Thoracic aorta (tissue), 2 donors: ENCODE data around the gene NTRK2. TPM values are rescaled to one million over a fixed set of nuclear protein-coding genes. Genes with fewer than 3 reads are reported as not detected.

Source experiments
- ATAC-seq: fragments of 150-250 bp; one replicate; pipeline ENCODE4 v1.8.0; 2017; ENCODE audit warnings: low read depth; ENCODE audit not compliant: insufficient number of reproducible peaks, low FRiP score
- DNase-seq: peaks from one replicate; pipeline ENCODE4 v3.0.0-alpha.2; 2020; ENCODE audit warnings: low spot score
- H3K27ac ChIP-seq, 2 donors: fragments of 200-600 bp; sonication (generic); 1 replicate in 1 of 2; 2 replicates in 1 of 2; pipeline ENCODE4 v1.5.1; 2016; ENCODE audit warnings: mild to moderate bottlenecking in 2 of 2, moderate library complexity in 2 of 2
- H3K27me3 ChIP-seq: fragments of 200-600 bp; sonication (generic); replicated peaks from 2 replicates; pipeline ENCODE4 v1.6.0; 2016; ENCODE audit warnings: mild to moderate bottlenecking; ENCODE audit not compliant: insufficient read depth
- H3K36me3 ChIP-seq: fragments of 200-600 bp; sonication (generic); one replicate; pipeline ENCODE4 v1.5.1; 2016
- H3K4me1 ChIP-seq, 2 donors: fragments of 200-600 bp; sonication (generic); 1 replicate in 1 of 2; 2 replicates in 1 of 2; pipeline versions ENCODE4 v1.5.1 to v1.6.0; 2016; ENCODE audit warnings: low read depth in 2 of 2, mild to moderate bottlenecking in 1 of 2; ENCODE audit not compliant: control insufficient read depth in 1 of 2
- H3K4me3 ChIP-seq: fragments of 200-600 bp; sonication (generic); 2 replicates; pipeline ENCODE4 v1.5.1; 2016; ENCODE audit warnings: mild to moderate bottlenecking
- H3K9me3 ChIP-seq: fragments of 200-600 bp; sonication (generic); 2 replicates; pipeline ENCODE4 v1.5.1; 2016
- CTCF ChIP-seq: fragments of 200-600 bp; sonication (generic); IDR thresholded peaks from one replicate; pipeline ENCODE4 v1.5.1; 2019; ENCODE audit warnings: antibody characterized with exemption
- total RNA-seq, 2 donors: library from RNA; depleted of rRNA; stranded (reverse); fragments of >200 nt; gene quantifications; one replicate each; pipeline versions ENCODE4 v1.1.0 to v1.2.3, GENCODE V29; 2016

NTRK2 gene
- total RNA-seq, 2 donors from 2014 or later: 12.6 to 27.9 TPM

DNA sequence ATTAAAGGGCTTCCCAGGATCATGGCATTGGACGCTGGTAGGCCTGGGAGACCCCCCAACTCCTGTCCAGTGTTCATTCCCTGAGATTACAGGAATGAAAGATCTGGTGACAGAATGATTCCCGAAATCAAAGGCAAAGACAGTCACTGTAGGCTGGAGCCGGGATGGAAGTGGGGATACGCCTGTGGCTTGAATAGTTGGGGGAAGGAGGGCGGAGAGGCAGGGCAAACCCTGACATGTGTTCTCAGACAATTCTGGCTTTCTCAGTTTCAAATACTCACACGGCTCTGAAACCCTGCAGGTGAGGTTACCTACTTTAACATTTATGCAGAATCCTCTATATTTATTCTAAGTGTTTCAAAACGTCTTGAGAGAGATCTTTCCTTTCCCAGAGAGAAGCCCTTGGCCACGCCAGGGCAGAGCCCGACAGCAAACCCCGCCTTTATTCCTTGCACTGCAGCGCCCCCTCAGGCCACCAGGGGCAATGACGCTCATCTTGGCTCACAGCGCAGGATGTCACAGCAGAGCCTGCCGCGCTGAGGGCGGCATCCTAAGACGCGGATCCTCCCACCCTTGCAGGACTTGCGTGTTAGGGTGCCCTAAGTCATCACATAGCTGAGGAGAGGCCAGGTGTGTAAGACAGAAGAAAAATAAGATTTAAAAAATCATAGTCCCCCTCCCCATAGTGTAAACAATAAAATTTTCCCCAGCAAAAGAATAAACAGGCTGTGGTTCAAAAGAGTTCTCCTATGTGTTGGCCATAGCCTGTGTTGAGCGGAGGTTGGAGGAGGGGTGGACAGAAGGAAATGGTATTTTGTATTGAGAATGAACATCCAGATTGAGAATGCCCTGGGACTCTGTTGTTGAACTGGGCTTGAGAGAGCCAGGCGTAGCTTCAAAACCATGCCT, 284.5 kb downstream of the NTRK2 start:
- H3K27ac ChIP-seq: no peak overlapping the region
- ATAC-seq: no peak
- peaks cover 0 to 3% of the 10 kb centered on the region in 2 donors for H3K4me1 ChIP-seq
- no peak overlapping the region for H3K4me3 ChIP-seq
- no peaks in the 10 kb centered on the region for H3K36me3 ChIP-seq
- no peaks in the 10 kb centered on the region for H3K27me3 ChIP-seq
- peak; percentile 24 for DNase-seq
- peak; percentile 93 for TF ChIP-seq CTCF
- no peaks in the 10 kb centered on the region for H3K9me3 ChIP-seq

- Histone ChIP-seq H3K4me3 (no peak overlapping the region), H3K27ac (no peak overlapping the region), H3K27me3 (no peaks in the 10 kb centered on the region), H3K36me3 (no peaks in the 10 kb centered on the region), H3K4me1 (peaks cover 0 to 3% of the 10 kb centered on the region in 2 donors), H3K9me3 (no peaks in the 10 kb centered on the region)
- no peak for ATAC-seq
- no peak for DNase-seq
- no peak for TF ChIP-seq CTCF
Observed at GRCh38 chr9:84955155-84955554, 285.6 kb downstream of the NTRK2 start.

- Histone ChIP-seq H3K4me1 (peaks cover 0 to 3% of the 10 kb centered on the region in 2 donors), H3K27me3 (no peaks in the 10 kb centered on the region), H3K36me3 (no peaks in the 10 kb centered on the region), H3K9me3 (no peaks in the 10 kb centered on the region), H3K27ac (no peak overlapping the region), H3K4me3 (no peak overlapping the region)
- DNase-seq: no peak
- no peak for TF ChIP-seq CTCF
- no peak for ATAC-seq
Observed at GRCh38 chr9:84955971-84956370, 286.4 kb downstream of the NTRK2 start.

DNA sequence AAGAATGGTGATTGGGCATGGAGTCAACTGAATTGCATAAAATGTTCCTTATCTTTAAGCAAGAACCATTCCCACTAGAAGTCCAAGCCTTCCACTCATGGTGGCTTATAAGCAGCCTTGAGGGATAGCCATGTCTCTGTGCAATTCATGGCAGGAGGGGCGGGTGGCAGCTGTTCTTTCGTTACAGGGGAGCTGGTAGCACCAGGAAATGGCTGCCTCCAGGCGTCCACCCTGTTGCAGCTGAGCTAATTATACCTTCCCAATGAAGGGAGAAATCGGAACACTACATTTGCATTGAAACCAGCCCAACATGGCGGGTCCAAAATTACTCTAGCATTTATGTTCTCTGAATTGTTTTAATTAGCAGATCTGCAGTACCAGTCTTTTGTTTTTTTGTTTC, 289.8 kb downstream of the NTRK2 start:
- Histone ChIP-seq H3K27ac (no peak overlapping the region), H3K4me1 (no peaks in the 10 kb centered on the region), H3K36me3 (no peaks in the 10 kb centered on the region), H3K27me3 (no peaks in the 10 kb centered on the region), H3K4me3 (no peak overlapping the region), H3K9me3 (no peaks in the 10 kb centered on the region)
- DNase-seq (no peak), ATAC-seq (no peak)
- no peak for TF ChIP-seq CTCF

DNA sequence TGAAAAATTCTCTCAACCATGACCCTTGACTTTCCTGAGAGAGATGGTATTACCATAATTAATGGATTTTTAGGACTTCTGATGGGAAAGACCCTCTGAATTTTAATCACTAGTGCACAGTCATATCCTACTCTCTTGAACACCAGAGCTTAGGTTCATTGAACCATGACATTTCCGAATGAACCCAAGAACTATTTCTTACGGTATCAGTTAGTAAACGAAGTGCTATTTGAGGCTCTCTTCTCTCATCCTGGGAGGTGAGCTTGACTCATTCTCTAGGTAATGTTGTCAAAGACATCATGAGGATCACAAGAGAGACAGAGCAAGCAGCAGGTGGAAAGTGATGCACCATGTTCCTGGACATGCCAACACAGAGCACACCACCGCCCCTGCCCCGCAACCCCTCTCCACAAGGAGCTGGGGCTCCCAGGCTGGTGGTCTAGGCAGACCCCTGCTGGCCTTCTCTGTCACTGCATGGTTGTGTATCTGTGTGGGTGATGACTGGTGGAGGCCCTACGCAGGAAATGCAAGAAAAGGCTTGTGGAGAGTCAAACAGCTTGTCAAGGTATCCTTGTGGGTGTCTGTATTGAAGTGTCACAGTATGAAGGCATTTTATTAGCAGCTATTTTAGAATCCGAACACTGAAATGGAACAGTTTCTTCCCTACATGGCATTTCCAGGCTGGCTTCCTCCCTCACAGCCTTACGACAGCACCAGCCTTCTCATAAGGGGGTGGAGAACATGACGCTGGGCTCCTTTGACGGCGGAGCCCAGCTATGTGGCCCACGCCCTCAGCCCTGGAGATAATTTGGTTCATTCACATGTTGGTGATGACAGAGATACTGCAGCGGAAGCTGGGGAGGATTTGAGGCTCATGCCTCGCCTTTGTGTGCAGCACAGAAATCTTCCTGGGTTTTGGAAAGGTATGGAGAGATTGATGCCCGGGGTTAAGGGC, 297.6 kb downstream of the NTRK2 start:
- Histone ChIP-seq H3K9me3 (no peaks in the 10 kb centered on the region), H3K4me3 (no peak overlapping the region), H3K27ac (no peak overlapping the region), H3K36me3 (no peaks in the 10 kb centered on the region), H3K27me3 (no peaks in the 10 kb centered on the region), H3K4me1 (no peaks in the 10 kb centered on the region)
- DNase-seq: no peak
- ATAC-seq: no peak
- no peak for TF ChIP-seq CTCF
